T-cell (primary cell): ENCODE measurements around the gene AWAT1. TPM values are rescaled to one million over a fixed set of nuclear protein-coding genes. Genes with fewer than 3 reads are reported as not detected.
A peak's percentile ranks its signal among the peaks of the same experiment; 100 is the strongest.
"Not testable (repeated sequence)": the region's sequence is repeated elsewhere in the genome, so short reads cannot be mapped to it uniquely, and the experiment has no call there.

Experiments
- ATAC-seq, 4 experiments: fragments of 200-7000 bp in 3 of 4; fragments of 150-1000 bp in 1 of 4; cut with Tn5 transposase; replicated peaks in 1 of 4; 1 replicate in 3 of 4; 2 replicates in 1 of 4; pipeline ENCODE4 v1.10.0; 2021; ENCODE audit warnings: moderate library complexity in 3 of 4, mild to moderate bottlenecking in 2 of 4, moderate number of reproducible peaks in 1 of 4
- CTCF ChIA-PET, 2 donors: fragments of 300-600 bp; sonication (Branson Sonifier 250); formaldehyde crosslinking; loops; one replicate each; lab custom pipeline; 2022; ENCODE audit warnings: antibody characterized with exemption in 2 of 2; lab: Charles Lee
- POLR2A ChIA-PET, 2 donors: fragments of 300-600 bp; sonication (Branson Sonifier 250); formaldehyde crosslinking; loops; one replicate each; lab custom pipeline; 2022; ENCODE audit warnings: antibody characterized with exemption in 2 of 2; lab: Charles Lee
- DNase-seq, 35 experiments: peaks; one replicate each; pipeline versions ENCODE4 v3.0.0 to v3.0.0-alpha.2; 2013 to 2023
- H3K27ac ChIP-seq: one replicate; pipeline ENCODE4 v1.5.1; 2013; ENCODE audit warnings: low read length
- H3K27me3 ChIP-seq, 2 experiments: replicated peaks in 1 of 2; 1 replicate in 1 of 2; 2 replicates in 1 of 2; pipeline versions ENCODE4 v1.6.1 to v1.7.0; 2013; ENCODE audit warnings: low read length in 1 of 2, mixed read lengths in 1 of 2; ENCODE audit not compliant: control insufficient read depth in 2 of 2, insufficient read depth in 2 of 2; ENCODE audit errors: extremely low read depth in 1 of 2
- H3K36me3 ChIP-seq, 2 donors: 1 replicate in 1 of 2; 2 replicates in 1 of 2; pipeline versions ENCODE4 v1.6.1 to v1.7.0; 2013; ENCODE audit warnings: low read length in 1 of 2; ENCODE audit not compliant: control insufficient read depth in 2 of 2, insufficient read depth in 1 of 2; ENCODE audit errors: extremely low read depth in 1 of 2
- H3K4me1 ChIP-seq, 2 experiments: 1 replicate in 1 of 2; 2 replicates in 1 of 2; pipeline versions ENCODE4 v1.6.1 to v1.7.0; 2013; ENCODE audit warnings: low read length in 2 of 2, mixed read lengths in 1 of 2; ENCODE audit not compliant: insufficient read depth in 2 of 2, control insufficient read depth in 1 of 2; ENCODE audit errors: extremely low read depth in 1 of 2
- H3K4me3 ChIP-seq, 2 donors: 1 replicate in 1 of 2; 2 replicates in 1 of 2; pipeline versions ENCODE4 v1.5.1 to v1.7.0; 2013; ENCODE audit warnings: mild to moderate bottlenecking in 2 of 2, low read length in 1 of 2, moderate library complexity in 1 of 2; ENCODE audit not compliant: control insufficient read depth in 1 of 2; ENCODE audit errors: extremely low read depth in 1 of 2
- H3K9me3 ChIP-seq: 2 replicates; pipeline ENCODE4 v1.7.0; 2013
- H3K27ac Mint-ChIP-seq, 2 donors: one replicate each; pipeline ENCODE4 v1.8.0; 2020 to 2021; ENCODE audit warnings: mild to moderate bottlenecking in 2 of 2, mixed read lengths in 2 of 2
- H3K27me3 Mint-ChIP-seq, 2 donors: one replicate each; pipeline ENCODE4 v1.8.0; 2021 to 2022; ENCODE audit warnings: mixed read lengths in 2 of 2
- H3K36me3 Mint-ChIP-seq: one replicate; pipeline ENCODE4 v1.8.0; 2021; ENCODE audit warnings: mixed read lengths
- H3K4me1 Mint-ChIP-seq, 3 donors: one replicate each; pipeline ENCODE4 v1.8.0; 2020 to 2022; ENCODE audit warnings: mixed read lengths in 3 of 3, mild to moderate bottlenecking in 1 of 3
- H3K4me3 Mint-ChIP-seq, 3 donors: one replicate each; pipeline ENCODE4 v1.8.0; 2020 to 2022; ENCODE audit warnings: mild to moderate bottlenecking in 3 of 3, mixed read lengths in 3 of 3, moderate library complexity in 3 of 3
- H3K9me3 Mint-ChIP-seq, 3 donors: one replicate each; pipeline ENCODE4 v1.8.0; 2020 to 2022; ENCODE audit warnings: mixed read lengths in 3 of 3
- WGBS: methylation state at CpG from one replicate; pipeline ENCODE4 v1.1.5; 2013; ENCODE audit warnings: missing lambda C conversion rate; ENCODE audit not compliant: insufficient coverage; 5-methylcytosine and 5-hydroxymethylcytosine counted together
- total RNA-seq, 35 experiments: library from RNA in 6 of 35; stranded (reverse) in 6 of 35; fragments of 120-200 nt in 1 of 35; gene quantifications; one replicate each; pipeline versions ENCODE4 v1.2.1 to v1.2.4 and lab custom pipeline; 2013 to 2026

Gene AWAT1
- not detected for total RNA-seq
- not detected for total RNA-seq (2013)
- total RNA-seq (lab: John Stamatoyannopoulos, UW) = 0 to 0.06 (median 0) reads per million in 29 experiments

GRCh38 chrX:70234355-70234754, at the start of gene AWAT1:
TSS of gene AWAT1 (plus strand) at chrX:70234655. CDS start at chrX:70234696, 41 bp downstream.
- Mint-ChIP-seq H3K27me3 (peaks cover 0 to 2% of the 10 kb centered on the region in 2 donors), H3K9me3 (no peaks in the 10 kb centered on the region), H3K4me3 (no peak within 1 kb of the TSS), H3K27ac (no peak within 1 kb of the TSS), H3K4me1 (peaks cover 0 to 2% (median 0%) of the 10 kb centered on the region in 3 donors), H3K36me3 (peaks cover 5% of the 10 kb centered on the region)
- Histone ChIP-seq H3K9me3 (no peaks in the 10 kb centered on the region), H3K4me3 (no peak within 1 kb of the TSS), H3K27ac (no peak within 1 kb of the TSS), H3K4me1 (no peaks in the 10 kb centered on the region), H3K27me3 (no peaks in the 10 kb centered on the region), H3K36me3 (no peaks in the 10 kb centered on the region)
- no CpG with 5 or more reads among the region's 3 CpGs for WGBS
- ChIA-PET CTCF (no interaction called here), POLR2A (no interaction called here)
- ATAC-seq (no peak), DNase-seq (no peak)

GRCh38 chrX:70190225-70190624, 44.2 kb upstream of the AWAT1 start:
- DNase-seq (no peak), ATAC-seq (no peak)
- Mint-ChIP-seq H3K27me3 (peaks cover 6 to 39% of the 10 kb centered on the region in 2 donors), H3K27ac (no peak overlapping the region), H3K4me1 (no peaks in the 10 kb centered on the region), H3K4me3 (no peak overlapping the region), H3K9me3 (peaks cover 5 to 10% (median 9%) of the 10 kb centered on the region in 3 donors), H3K36me3 (peaks cover 9% of the 10 kb centered on the region)
- no peaks in the 10 kb centered on the region for H3K9me3 ChIP-seq
- no peaks in the 10 kb centered on the region for H3K4me1 ChIP-seq
- ChIA-PET CTCF (no interaction called here), POLR2A (no interaction called here)
- H3K27ac ChIP-seq = no peak overlapping the region
- H3K36me3 ChIP-seq = no peaks in the 10 kb centered on the region
- no peak overlapping the region for H3K4me3 ChIP-seq
- H3K27me3 ChIP-seq = no peaks in the 10 kb centered on the region

GRCh38 chrX:70196961-70197720, 37.3 kb upstream of the AWAT1 start:
- Mint-ChIP-seq H3K4me1 (peaks cover 2 to 6% (median 2%) of the 10 kb centered on the region in 3 donors), H3K36me3 (no peaks in the 10 kb centered on the region), H3K9me3 (no peaks in the 10 kb centered on the region), H3K4me3 (no peak overlapping the region), H3K27ac (no peak overlapping the region), H3K27me3 (peaks cover 1 to 13% of the 10 kb centered on the region in 2 donors)
- DNase-seq (peak; percentile 3 to 79 (median 45)), ATAC-seq (peak; percentile 74 to 89 (median 78))
- CTCF ChIA-PET = interaction anchor here (0.7 to 1.9 kb wide), 7 partner anchors 65 to 437 kb away, joined by 3 to 6 read pairs (median 3); no protein-coding TSS in a partner anchor
- 32% methylated on average over 5 of the region's 12 CpGs for WGBS
- no peak overlapping the region for H3K27ac ChIP-seq
- no peak overlapping the region for H3K4me3 ChIP-seq
- POLR2A ChIA-PET = interaction anchor here in 1 of 2 donors (0.8 kb wide), 1 partner anchor 258 kb away, joined by 4 read pairs; no protein-coding TSS in a partner anchor
- H3K4me1 ChIP-seq = no peaks in the 10 kb centered on the region
- H3K27me3 ChIP-seq = no peaks in the 10 kb centered on the region
- no peaks in the 10 kb centered on the region for H3K9me3 ChIP-seq
- H3K36me3 ChIP-seq = no peaks in the 10 kb centered on the region

GRCh38 chrX:70201732-70202131, 32.7 kb upstream of the AWAT1 start:
- ChIA-PET CTCF (no interaction called here), POLR2A (no interaction called here)
- Histone ChIP-seq H3K4me1 (no peaks in the 10 kb centered on the region), H3K4me3 (no peak overlapping the region), H3K27ac (no peak overlapping the region), H3K27me3 (peaks cover 0 to 2% of the 10 kb centered on the region in 2 experiments), H3K36me3 (no peaks in the 10 kb centered on the region), H3K9me3 (no peaks in the 10 kb centered on the region)
- no CpG with 5 or more reads among the region's 5 CpGs for WGBS
- Mint-ChIP-seq H3K27ac (no peak overlapping the region), H3K4me1 (peaks cover 2 to 6% (median 2%) of the 10 kb centered on the region in 3 donors), H3K9me3 (no peaks in the 10 kb centered on the region), H3K27me3 (peaks cover 1 to 28% of the 10 kb centered on the region in 2 donors), H3K4me3 (no peak overlapping the region), H3K36me3 (no peaks in the 10 kb centered on the region)
- peak in 1 of 35 experiments; percentile 0 for DNase-seq
- no peak for ATAC-seq

GRCh38 chrX:70208479-70208878, 26.0 kb upstream of the AWAT1 start:
- POLR2A ChIA-PET = no interaction called here
- Mint-ChIP-seq H3K27me3 (peaks cover 0 to 14% of the 10 kb centered on the region in 2 donors), H3K4me1 (no peaks in the 10 kb centered on the region), H3K9me3 (no peaks in the 10 kb centered on the region), H3K27ac (no peak overlapping the region), H3K36me3 (no peaks in the 10 kb centered on the region), H3K4me3 (no peak overlapping the region)
- H3K4me1 ChIP-seq = no peaks in the 10 kb centered on the region
- H3K36me3 ChIP-seq = no peaks in the 10 kb centered on the region
- CTCF ChIA-PET = no interaction called here
- no peak overlapping the region for H3K4me3 ChIP-seq
- peaks cover 0 to 2% of the 10 kb centered on the region in 2 experiments for H3K27me3 ChIP-seq
- DNase-seq = no peak
- H3K27ac ChIP-seq = no peak overlapping the region
- no peak for ATAC-seq
- H3K9me3 ChIP-seq = no peaks in the 10 kb centered on the region

- peaks cover 0 to 12% of the 10 kb centered on the region in 2 donors for H3K27me3 Mint-ChIP-seq
- H3K27ac ChIP-seq, CTCF ChIA-PET, H3K36me3 ChIP-seq, ATAC-seq, H3K4me3 ChIP-seq, H3K27me3 ChIP-seq, H3K4me1 ChIP-seq, H3K36me3 Mint-ChIP-seq, H3K9me3 Mint-ChIP-seq, H3K9me3 ChIP-seq, H3K4me3 Mint-ChIP-seq, DNase-seq, POLR2A ChIA-PET, H3K27ac Mint-ChIP-seq, H3K4me1 Mint-ChIP-seq: not testable (repeated sequence)
- whole genome bisulfite sequencing = no CpG with 5 or more reads among the region's 6 CpGs
Measured at GRCh38 chrX:70209570-70209969, 24.9 kb upstream of the AWAT1 start.
